RPMI7951 (cell line): ENCODE data around the gene SLC35G6. TPM values are rescaled to one million over a fixed set of nuclear protein-coding genes. Genes with fewer than 3 reads are reported as not detected.

Source experiments
- DNase-seq: peaks from one replicate; pipeline ENCODE4 v3.0.0-alpha.2; 2012; ENCODE audit warnings: low read depth
- total RNA-seq: library from RNA; depleted of rRNA; stranded (reverse); fragments of >200 nt; shearing (Covaris generic); gene quantifications from 2 replicates; pipeline ENCODE4 v1.2.3, GENCODE V29; 2014; rRNA removed

Gene SLC35G6
- total RNA-seq, 1 experiment from 2014 or later = not detected

- no peak for DNase-seq
Observed at GRCh38 chr17:7502171-7502847, 21.1 kb downstream of the SLC35G6 start.

GRCh38 chr17:7502987-7503386 is 21.7 kb downstream of the SLC35G6 start:
- no peak for DNase-seq

- DNase-seq = no peak
Observed at GRCh38 chr17:7503521-7503920, 22.3 kb downstream of the SLC35G6 start.

- no peak for DNase-seq
Observed at GRCh38 chr17:7508145-7508544, 26.9 kb downstream of the SLC35G6 start.

GRCh38 chr17:7508846-7509245 is 27.6 kb downstream of the SLC35G6 start:
- DNase-seq = no peak

GRCh38 chr17:7509937-7510336 is 28.7 kb downstream of the SLC35G6 start:
- no peak for DNase-seq

GRCh38 chr17:7511108-7511507 is 29.9 kb downstream of the SLC35G6 start:
- no peak for DNase-seq

GRCh38 chr17:7512105-7512504 is 30.9 kb downstream of the SLC35G6 start:
- DNase-seq = no peak

- DNase-seq = no peak
Observed at GRCh38 chr17:7512824-7513540, 31.7 kb downstream of the SLC35G6 start.

GRCh38 chr17:7513850-7514419 is 32.7 kb downstream of the SLC35G6 start:
- DNase-seq = no peak

- no peak for DNase-seq
Observed at GRCh38 chr17:7515911-7516610, 34.8 kb downstream of the SLC35G6 start.

- DNase-seq = peak; percentile 7
Observed at GRCh38 chr17:7523033-7523432, 41.8 kb downstream of the SLC35G6 start.

GRCh38 chr17:7528842-7529241 is 47.6 kb downstream of the SLC35G6 start:
- no peak for DNase-seq

- peak; percentile 28 for DNase-seq
Observed at GRCh38 chr17:7530023-7530900, 49.0 kb downstream of the SLC35G6 start.

Other genes with a start within 250 kb of the SLC35G6 start
- gene DVL2, start 246.9 kb upstream of the SLC35G6 start, total RNA-seq = 24.6 and 25.0 TPM in 2 replicates
- gene PHF23, start 242.0 kb upstream of the SLC35G6 start, total RNA-seq = 24.7 and 40.3 TPM in 2 replicates
- gene GABARAP, start 239.0 kb upstream of the SLC35G6 start, total RNA-seq = 451 and 468 TPM in 2 replicates
- gene CTDNEP1, start 229.7 kb upstream of the SLC35G6 start, total RNA-seq = 37.4 and 38.0 TPM in 2 replicates
- gene ELP5, start 229.2 kb upstream of the SLC35G6 start, total RNA-seq = 23.7 and 28.2 TPM in 2 replicates
- 0.48 and 2.0 TPM in 2 replicates for gene CLDN7, start 219.0 kb upstream of the SLC35G6 start, total RNA-seq
- 0.20 TPM in 1 of 2 replicates, not detected in the other for gene SLC2A4, start 199.7 kb upstream of the SLC35G6 start, total RNA-seq
- gene YBX2, start 186.8 kb upstream of the SLC35G6 start, total RNA-seq = 0.49 and 0.60 TPM in 2 replicates
- gene EIF5A, start 173.8 kb upstream of the SLC35G6 start, total RNA-seq = 414 and 526 TPM in 2 replicates
- gene GPS2, start 166.1 kb upstream of the SLC35G6 start, total RNA-seq = 92.7 and 97.9 TPM in 2 replicates
- gene NEURL4, start 152.1 kb upstream of the SLC35G6 start, total RNA-seq = 3.5 and 4.8 TPM in 2 replicates
- gene ACAP1, start 144.9 kb upstream of the SLC35G6 start, total RNA-seq = 0.12 and 0.20 TPM in 2 replicates
- 3.4 and 5.1 TPM in 2 replicates for gene KCTD11, start 129.3 kb upstream of the SLC35G6 start, total RNA-seq
- gene TMEM95, start 126.3 kb upstream of the SLC35G6 start, total RNA-seq = not detected in 2 replicates
- gene TNK1, start 100.4 kb upstream of the SLC35G6 start, total RNA-seq = 0.60 and 0.78 TPM in 2 replicates
- gene PLSCR3, start 86.9 kb upstream of the SLC35G6 start, total RNA-seq = 20.8 and 23.2 TPM in 2 replicates
- 177 and 229 TPM in 2 replicates for gene TMEM256, start 77.3 kb upstream of the SLC35G6 start, total RNA-seq
- gene NLGN2, start 73.6 kb upstream of the SLC35G6 start, total RNA-seq = 3.7 and 4.2 TPM in 2 replicates
- 0.10 TPM in 1 of 2 replicates, not detected in the other for gene SPEM1, start 61.1 kb upstream of the SLC35G6 start, total RNA-seq
- not detected in 2 replicates for gene SPEM2, start 55.8 kb upstream of the SLC35G6 start, total RNA-seq
- not detected in 2 replicates for gene SPEM3, start 52.6 kb upstream of the SLC35G6 start, total RNA-seq
- gene TMEM102, start 46.0 kb upstream of the SLC35G6 start, total RNA-seq = 2.9 and 5.5 TPM in 2 replicates
- gene FGF11, start 41.9 kb upstream of the SLC35G6 start, total RNA-seq = 2.0 and 4.1 TPM in 2 replicates
- gene CHRNB1, start 36.4 kb upstream of the SLC35G6 start, total RNA-seq = 10.4 and 11.9 TPM in 2 replicates
- 14.3 and 14.8 TPM in 2 replicates for gene ZBTB4, start 1.8 kb upstream of the SLC35G6 start, total RNA-seq
- 15.4 and 22.3 TPM in 2 replicates for gene POLR2A, start 2.9 kb downstream of the SLC35G6 start, total RNA-seq
- 8.8 and 9.2 TPM in 2 replicates for gene TNFSF12, start 67.6 kb downstream of the SLC35G6 start, total RNA-seq
- 0.10 and 0.60 TPM in 2 replicates for gene TNFSF13, start 77.3 kb downstream of the SLC35G6 start, total RNA-seq
- 53.5 and 59.0 TPM in 2 replicates for gene SENP3, start 80.5 kb downstream of the SLC35G6 start, total RNA-seq
- gene CD68, start 98.2 kb downstream of the SLC35G6 start, total RNA-seq = 35.3 and 44.1 TPM in 2 replicates
- 166 and 211 TPM in 2 replicates for gene MPDU1, start 102.4 kb downstream of the SLC35G6 start, total RNA-seq
- gene SOX15, start 108.6 kb downstream of the SLC35G6 start, total RNA-seq = not detected in 2 replicates
- gene FXR2, start 133.5 kb downstream of the SLC35G6 start, total RNA-seq = 20.3 and 25.2 TPM in 2 replicates
- gene SAT2, start 146.4 kb downstream of the SLC35G6 start, total RNA-seq = 17.4 and 31.2 TPM in 2 replicates
- gene SHBG, start 148.7 kb downstream of the SLC35G6 start, total RNA-seq = not detected in 2 replicates
- gene ATP1B2, start 169.5 kb downstream of the SLC35G6 start, total RNA-seq = not detected in 2 replicates
- 2.5 and 4.1 TPM in 2 replicates for gene TP53, start 206.0 kb downstream of the SLC35G6 start, total RNA-seq
- 22.5 and 25.7 TPM in 2 replicates for gene WRAP53, start 207.0 kb downstream of the SLC35G6 start, total RNA-seq
- gene EFNB3, start 223.8 kb downstream of the SLC35G6 start, total RNA-seq = 0.84 and 1.3 TPM in 2 replicates
- gene DNAH2, start 236.3 kb downstream of the SLC35G6 start, total RNA-seq = 1.8 and 3.2 TPM in 2 replicates